ENCODE data around the gene TXNDC15.
A peak's percentile ranks its signal among the peaks of the same experiment; 100 is the strongest.

DNA sequence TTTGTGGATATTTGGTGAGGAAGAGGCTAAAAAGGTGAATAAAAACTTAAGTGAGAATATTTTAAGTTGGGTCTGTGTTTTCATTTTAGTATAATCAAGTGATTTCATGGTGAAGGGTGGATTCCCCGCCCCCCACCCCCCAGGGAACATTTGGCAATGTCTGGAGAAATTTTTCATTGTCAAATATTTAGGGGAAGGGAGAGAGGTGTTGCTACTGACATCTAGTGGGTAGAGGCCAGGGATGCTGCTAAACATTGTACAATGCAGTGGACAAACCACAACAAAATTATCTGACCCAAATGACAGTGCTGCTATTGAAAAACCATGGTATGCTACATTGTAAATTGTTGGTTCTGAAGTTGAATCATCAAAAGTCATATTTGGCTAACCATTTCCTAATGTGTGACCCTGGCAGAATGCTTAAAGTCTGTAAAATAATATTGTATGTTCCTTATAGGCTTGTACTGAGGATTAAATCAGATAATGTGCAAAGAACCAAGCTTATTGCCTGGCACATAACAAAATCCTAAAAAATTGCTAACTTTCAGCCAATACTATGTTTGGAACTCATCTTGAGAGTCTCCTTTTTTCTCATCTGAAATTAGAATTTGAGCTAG, 22.8 kb upstream of the TXNDC15 start:
- TF ChIP-seq L3MBTL2 (conservative IDR thresholded peaks at IDR 0.05) (no peak), ELF4 (IDR thresholded peaks at IDR 0.05) (no peak), LEF1 (IDR thresholded peaks at IDR 0.05; ENCODE audit: borderline replicate concordance) (no peak), FOXA1 (IDR thresholded peaks at IDR 0.05) (no peak), FOXM1 (IDR thresholded peaks at IDR 0.05; ENCODE audit: borderline replicate concordance) (no peak), SP1 (IDR thresholded peaks at IDR 0.05) (no peak), TARDBP (IDR thresholded peaks at IDR 0.05) (no peak)
- TF ChIP-seq, protein P1, sequence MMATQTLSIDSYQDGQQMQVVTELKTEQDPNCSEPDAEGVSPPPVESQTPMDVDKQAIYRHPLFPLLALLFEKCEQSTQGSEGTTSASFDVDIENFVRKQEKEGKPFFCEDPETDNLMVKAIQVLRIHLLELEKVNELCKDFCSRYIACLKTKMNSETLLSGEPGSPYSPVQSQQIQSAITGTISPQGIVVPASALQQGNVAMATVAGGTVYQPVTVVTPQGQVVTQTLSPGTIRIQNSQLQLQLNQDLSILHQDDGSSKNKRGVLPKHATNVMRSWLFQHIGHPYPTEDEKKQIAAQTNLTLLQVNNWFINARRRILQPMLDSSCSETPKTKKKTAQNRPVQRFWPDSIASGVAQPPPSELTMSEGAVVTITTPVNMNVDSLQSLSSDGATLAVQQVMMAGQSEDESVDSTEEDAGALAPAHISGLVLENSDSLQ (IDR thresholded peaks at IDR 0.05): peak; percentile 44
